HG03103 (cell line): ENCODE results near the gene GRM7.
"Not testable (repeated sequence)": the region's sequence is repeated elsewhere in the genome, so short reads cannot be mapped to it uniquely, and the experiment has no call there.

ENCODE experiments used
- ATAC-seq: cut with Tn5 transposase; IDR thresholded peaks from one replicate; pipeline ENCODE4 v1.9.1; 2021; ENCODE audit warnings: low read depth; ENCODE audit not compliant: unreplicated experiment

Gene GRM7

DNA sequence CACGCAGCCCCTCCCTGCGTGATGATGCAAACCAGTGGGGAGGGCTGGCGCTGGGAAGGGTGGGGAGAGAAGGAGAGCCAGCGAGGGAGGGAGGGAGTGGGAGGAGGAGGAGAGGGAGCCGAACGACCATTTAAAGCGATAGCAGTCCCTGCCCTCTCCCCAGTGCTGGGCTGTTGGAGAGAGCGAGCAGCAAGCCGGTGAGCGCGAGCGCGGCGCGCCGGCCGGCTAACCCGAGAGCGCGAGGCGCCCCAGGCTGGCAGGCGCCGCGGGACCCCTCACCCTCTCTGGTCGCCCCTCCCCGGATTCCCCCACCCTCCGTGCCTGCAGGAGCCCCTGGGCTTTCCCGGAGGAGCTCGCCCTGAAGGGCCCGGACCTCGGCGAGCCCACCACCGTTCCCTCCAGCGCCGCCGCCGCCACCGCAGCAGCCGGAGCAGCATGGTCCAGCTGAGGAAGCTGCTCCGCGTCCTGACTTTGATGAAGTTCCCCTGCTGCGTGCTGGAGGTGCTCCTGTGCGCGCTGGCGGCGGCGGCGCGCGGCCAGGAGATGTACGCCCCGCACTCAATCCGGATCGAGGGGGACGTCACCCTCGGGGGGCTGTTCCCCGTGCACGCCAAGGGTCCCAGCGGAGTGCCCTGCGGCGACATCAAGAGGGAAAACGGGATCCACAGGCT, at the start of gene GRM7:
TSS of gene GRM7 (plus strand) at position 162 of the 671 bp plus-strand sequence.
- no peak for ATAC-seq

DNA sequence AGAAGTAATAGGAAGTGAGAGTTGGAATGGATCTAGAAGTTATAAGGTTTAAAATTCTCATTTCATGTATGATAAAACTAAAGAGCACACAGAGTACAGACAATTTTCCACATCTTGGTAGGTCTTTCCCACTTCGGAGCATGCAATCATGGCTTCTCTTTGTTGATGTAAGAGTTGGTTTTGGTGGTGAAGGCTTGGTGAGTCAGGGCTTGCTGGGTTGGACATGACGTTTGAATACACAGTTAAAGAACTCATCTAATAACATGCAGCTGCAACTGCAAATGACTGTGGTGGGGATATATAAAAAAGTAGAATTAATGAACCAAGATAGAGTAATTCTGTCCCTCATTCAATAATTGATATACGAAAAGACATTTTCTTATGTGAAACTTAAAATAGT, 39.5 kb upstream of the GRM7 start:
- ATAC-seq, result no peak

DNA sequence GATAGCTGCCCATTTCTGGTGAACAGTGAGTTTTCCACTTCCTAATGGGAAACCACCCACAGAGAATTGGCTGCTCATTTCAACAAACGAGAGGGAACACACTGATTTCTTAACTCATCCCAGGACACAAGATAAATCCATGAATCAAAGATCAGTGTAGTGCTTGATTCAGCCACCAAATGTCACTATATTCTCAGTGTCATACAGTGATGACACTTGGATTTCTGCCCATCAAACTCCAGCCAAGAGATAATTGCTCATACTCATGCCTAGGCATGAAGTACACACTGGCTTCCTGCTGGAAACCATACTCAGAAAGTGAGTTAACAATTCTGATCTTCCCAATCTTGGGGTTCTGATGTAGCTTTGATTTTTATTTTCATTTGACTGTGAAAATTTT, 35.4 kb upstream of the GRM7 start:
- ATAC-seq, result no peak

- no peak for ATAC-seq
Observed at GRCh38 chr3:6827453-6827852, 33.5 kb upstream of the GRM7 start.

- ATAC-seq, result no peak
Observed at GRCh38 chr3:6844723-6845122, 16.2 kb upstream of the GRM7 start.

DNA sequence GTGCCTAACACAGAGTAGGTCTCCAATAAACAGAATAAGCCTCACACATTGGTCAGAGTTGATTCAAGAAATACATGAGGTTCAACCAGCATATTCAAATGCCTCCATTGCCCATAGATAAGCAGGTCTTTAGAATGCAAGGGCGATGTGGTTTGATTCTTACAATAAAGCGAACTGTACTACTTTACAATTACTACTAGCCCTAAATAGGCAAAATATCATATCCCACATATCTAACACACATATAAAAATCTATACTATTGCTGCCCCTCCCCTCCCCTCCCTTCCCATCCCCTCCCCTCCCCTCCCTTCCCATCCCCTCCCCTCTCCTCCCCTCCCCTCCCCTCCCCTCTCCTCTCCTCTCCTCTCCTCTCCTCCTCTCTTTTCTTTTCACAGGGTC, 6.7 kb upstream of the GRM7 start:
- no peak for ATAC-seq

GRCh38 chr3:6857510-6857909, 3.4 kb upstream of the GRM7 start:
- no peak for ATAC-seq

DNA sequence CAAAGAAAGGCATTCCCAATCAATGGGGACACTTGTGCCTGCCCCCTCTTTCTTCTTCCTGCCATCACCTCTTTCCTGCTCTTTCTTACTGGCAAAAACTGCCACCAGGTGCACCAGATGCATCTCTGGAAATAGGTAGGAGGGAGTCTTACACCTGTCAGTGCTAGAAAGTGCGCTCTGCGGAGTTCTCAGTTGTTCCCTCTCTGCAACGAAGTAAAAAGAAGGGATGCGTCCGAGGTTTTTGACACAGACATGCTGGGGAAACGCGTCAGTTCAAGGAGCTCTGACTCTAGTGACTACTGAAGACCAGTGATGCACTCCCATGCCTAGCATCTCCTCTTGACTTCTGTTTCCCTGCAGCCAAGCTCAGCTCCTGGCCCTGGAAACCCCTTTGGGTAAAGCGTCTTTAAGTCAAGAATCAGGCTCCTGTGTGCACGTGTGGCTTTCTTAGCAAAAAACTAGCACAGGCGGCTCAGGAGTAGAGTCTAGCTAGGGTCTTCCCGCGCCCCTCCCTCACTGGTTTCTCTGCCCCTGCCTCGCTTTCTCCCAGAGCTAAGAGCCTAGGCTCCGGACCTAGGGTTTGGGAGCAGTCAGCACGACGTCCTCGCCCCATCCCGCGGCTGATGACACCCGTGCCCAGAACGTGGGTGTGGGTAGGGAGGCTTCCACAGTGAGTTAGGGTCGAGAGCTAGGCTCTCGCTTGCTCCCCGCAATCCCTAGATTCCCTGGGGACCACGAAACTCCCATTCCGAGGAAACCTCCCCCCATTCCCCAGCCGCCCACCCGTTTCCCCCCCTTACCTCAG, 564 bp upstream of the GRM7 start:
- no peak for ATAC-seq

- ATAC-seq, result no peak
Observed at GRCh38 chr3:6861625-6862000, 698 bp downstream of the GRM7 start.

DNA sequence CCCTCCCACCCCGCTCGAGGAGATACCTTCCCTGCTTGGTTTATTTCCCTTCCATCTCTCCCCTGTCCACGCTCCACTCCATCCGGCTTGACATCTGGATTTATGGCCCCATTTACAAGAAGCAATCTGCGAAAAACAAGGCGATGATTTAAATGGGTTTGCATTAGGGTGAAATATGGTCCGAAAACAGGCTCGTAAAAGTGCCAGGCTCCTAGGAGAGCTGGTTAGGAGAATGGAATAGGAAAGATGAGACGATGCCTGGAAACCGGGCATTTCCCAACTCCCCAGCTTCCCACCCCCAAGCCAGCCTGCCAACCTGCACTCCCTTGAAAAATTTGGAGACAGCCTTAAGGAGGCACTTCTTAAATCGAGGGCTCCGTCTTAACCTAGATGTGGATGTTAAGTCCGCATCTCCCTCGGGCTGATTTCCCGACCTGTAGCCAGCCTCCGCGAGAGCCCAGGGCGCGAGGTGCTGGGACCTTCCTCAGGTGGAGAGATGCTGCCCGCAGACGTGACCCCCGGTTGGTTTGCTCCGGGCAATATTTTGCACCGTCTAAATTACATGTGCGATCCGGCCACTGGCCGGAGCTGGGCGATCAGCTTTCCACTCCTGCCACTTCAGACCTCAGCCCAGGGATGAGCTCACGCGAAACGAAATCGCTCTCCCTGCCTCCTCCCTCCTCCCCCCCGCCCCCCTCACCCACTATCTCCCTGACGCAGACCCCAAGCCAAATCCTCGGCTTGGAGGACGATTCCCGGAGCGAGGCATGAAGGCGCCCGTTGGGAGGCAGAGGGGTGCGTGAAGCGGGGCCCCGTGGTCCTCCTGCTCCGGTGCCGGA, 1.3 kb downstream of the GRM7 start:
- no peak for ATAC-seq

DNA sequence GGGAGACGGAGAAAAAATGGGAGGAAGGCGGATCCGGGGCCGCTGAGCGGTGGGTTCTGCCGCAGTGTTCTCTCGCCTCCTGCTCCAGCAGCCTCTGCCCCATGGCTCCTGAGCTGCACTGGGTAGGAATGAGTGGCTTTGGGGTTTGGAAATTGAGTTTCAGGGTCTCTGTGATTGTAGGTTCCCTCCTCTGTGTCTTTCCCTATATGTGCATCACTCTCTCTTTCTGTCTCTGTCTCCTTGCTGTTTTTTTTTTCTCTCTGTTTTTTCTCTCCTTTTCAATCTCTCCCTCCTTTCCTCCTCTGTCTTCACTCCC, 1.9 kb downstream of the GRM7 start:
- no peak for ATAC-seq

DNA sequence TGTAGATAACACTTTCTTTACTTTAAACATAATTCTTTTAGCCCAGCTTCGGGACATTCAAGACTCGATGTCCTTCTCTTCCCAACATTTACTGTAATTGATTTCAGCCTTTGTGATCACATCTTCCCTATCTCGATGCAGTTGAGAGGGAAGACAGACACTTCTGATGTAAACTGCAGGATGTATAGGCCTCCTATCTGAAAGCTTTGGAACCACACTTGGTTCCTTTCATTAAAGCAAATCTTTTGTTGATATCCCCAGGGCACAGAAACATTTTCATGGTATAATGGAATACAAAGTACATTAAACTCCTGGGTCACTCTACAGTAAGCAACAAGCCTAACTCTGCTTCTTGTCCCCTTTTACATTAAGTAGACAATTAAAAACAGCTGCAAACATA, 6.4 kb downstream of the GRM7 start:
- ATAC-seq, result no peak

- ATAC-seq, result no peak
Observed at GRCh38 chr3:6878731-6879130, 17.8 kb downstream of the GRM7 start.

DNA sequence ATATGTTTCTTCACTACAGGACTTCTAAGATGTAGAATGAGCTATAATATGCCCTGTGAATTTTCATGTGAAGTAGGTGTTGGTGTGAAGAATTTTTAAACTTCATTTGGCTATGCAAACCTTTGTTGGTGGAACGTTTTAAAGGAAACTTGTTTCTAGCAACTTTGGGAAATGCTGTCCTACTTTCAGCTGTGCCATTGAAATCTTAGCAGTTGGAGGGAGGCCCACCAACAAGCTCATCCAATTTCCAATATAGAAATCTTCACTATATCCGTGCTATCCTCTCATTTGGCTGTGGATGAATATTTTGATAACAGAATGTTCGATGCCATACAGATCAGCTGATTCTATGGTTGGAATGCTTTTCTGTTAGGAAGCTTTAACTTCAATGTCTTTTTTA, 51.3 kb downstream of the GRM7 start:
- ATAC-seq, result no peak

DNA sequence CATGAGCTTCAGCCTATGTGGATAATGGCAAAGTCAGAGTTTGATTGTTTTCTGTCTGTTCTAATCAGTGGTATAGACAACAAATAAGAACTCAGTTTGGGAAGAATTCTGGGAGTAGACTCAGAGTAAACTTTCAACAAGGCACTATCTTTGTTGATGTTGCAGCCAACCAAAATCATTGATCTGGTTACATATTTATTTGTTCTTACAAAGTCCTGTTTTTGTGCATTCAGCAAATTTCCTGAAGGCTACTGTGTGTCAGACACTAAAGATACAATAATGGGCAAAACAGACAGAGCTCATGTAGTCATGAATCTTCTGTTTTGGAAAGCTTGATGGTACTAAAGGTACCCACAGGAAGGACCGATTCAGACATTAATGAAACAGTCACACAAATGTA, 55.0 kb downstream of the GRM7 start:
- ATAC-seq, result no peak

GRCh38 chr3:6921066-6921465, 60.2 kb downstream of the GRM7 start:
- no peak for ATAC-seq

- ATAC-seq, result no peak
Observed at GRCh38 chr3:6921876-6922275, 61.0 kb downstream of the GRM7 start.

GRCh38 chr3:6928064-6928463, 67.1 kb downstream of the GRM7 start:
- ATAC-seq, result no peak

- ATAC-seq, result no peak
Observed at GRCh38 chr3:6929918-6930317, 69.0 kb downstream of the GRM7 start.

- ATAC-seq, result not testable (repeated sequence)
Observed at GRCh38 chr3:6935418-6935817, 74.5 kb downstream of the GRM7 start.

DNA sequence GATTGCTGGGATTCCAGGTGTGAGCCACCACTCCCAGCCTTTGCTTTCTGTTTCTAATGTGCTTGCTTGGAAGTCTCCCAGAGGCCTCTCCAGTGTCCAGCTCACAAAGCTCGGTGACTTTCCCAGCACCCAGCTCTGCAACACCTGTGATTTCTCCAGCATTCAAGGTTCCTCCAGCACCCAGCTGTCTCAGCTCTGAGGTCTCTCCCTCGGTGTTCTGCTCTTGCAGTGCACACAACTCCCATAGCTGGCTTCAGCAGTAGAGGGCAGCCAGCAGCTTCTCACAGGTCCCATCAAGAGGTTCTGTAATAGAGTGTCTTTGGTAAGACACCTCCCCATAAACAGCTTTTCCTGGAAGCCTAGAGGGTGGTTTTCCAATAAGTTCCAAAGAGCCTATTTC, 75.1 kb downstream of the GRM7 start:
- no peak for ATAC-seq

DNA sequence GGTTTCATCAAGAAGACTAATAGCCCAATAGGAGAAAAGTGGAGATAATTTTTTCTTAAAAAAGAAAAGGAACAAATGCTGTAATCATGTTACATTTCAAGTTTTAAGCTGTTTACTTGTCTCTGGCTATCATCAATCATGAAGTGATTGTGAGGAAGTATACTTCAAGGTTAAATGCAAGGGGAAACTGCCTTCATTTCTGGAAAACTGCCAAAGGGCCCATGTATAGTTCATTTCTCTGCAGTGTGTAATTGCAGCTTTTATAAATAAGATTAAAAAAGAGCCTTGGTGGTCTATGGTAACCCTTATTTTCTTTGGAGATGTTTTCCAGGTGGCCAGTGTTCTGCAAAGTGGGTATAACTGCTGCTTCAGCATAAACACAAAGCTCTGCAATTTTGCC, 101.9 kb downstream of the GRM7 start:
- ATAC-seq, result no peak
